ENCODE results near the gene CDR2L. TPM values are rescaled to one million over a fixed set of nuclear protein-coding genes. Genes with fewer than 3 reads are reported as not detected.

Gene CDR2L
- total RNA-seq, 1 experiment from 2014 or later: 31.0 TPM

DNA sequence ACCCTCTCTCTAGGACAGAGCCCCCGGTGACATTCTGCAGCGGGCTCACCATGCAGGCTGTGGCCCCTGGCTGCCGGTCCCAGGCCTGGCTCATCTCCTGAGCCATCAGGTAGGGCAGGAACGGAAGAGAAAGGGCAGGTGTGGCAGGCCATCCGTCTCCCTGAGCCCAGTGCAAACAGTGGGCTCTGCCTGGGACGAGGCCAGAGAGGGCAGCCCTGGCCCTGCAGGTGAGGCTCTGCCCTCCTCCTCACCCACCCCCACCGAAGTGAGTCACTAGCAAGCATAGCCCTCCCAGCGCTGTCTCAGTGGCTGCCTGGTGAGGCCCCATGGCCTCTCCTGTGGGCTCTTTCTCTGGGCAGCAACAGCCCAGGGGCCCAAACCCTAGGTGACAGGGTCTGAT lies 37.2 kb upstream of the CDR2L start (continued):
- TF ChIP-seq GABPB1 (CRISPR knock-in tag; IDR thresholded peaks at IDR 0.05): no peak
- TF ChIP-seq, protein P1, sequence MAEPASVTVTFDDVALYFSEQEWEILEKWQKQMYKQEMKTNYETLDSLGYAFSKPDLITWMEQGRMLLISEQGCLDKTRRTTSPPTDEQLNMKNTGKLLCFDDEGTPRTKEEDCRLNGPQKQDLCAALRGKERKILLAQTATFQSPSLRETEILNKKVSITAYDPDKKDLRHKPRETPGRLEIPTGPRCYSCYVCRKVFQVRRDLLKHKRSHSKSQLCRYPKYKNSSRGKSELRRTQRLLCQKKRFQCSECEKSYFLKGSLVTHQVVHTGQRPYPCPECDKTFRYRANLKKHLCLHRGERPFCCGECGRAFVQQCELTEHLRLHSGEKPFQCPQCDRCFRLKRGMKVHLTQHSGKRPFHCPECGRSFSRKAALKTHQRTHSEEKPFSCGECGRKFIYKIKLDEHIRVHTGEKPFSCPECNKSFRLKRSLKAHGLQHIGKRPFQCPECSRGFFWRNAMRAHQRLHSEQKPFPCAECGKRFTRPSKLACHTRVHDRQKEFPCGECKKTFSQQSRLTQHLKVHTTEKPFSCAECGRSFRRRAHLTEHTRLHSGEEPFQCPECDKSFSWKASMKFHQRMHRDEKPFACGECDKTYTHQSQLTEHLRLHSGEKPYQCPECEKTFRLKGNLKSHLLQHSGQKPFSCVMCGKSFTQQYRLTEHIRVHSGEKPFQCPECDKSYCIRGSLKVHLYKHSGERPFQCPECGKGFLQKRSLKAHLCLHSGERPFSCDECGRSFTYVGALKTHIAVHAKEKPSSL (CRISPR knock-in tag; conservative IDR thresholded peaks at IDR 0.05): no peak
- TF ChIP-seq ZNF121 (CRISPR knock-in tag; IDR thresholded peaks at IDR 0.05): no peak
- TF ChIP-seq, protein P2, sequence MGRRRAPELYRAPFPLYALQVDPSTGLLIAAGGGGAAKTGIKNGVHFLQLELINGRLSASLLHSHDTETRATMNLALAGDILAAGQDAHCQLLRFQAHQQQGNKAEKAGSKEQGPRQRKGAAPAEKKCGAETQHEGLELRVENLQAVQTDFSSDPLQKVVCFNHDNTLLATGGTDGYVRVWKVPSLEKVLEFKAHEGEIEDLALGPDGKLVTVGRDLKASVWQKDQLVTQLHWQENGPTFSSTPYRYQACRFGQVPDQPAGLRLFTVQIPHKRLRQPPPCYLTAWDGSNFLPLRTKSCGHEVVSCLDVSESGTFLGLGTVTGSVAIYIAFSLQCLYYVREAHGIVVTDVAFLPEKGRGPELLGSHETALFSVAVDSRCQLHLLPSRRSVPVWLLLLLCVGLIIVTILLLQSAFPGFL (CRISPR knock-in tag; IDR thresholded peaks at IDR 0.05; ENCODE audit: borderline replicate concordance): no peak
- TF ChIP-seq, protein P3, sequence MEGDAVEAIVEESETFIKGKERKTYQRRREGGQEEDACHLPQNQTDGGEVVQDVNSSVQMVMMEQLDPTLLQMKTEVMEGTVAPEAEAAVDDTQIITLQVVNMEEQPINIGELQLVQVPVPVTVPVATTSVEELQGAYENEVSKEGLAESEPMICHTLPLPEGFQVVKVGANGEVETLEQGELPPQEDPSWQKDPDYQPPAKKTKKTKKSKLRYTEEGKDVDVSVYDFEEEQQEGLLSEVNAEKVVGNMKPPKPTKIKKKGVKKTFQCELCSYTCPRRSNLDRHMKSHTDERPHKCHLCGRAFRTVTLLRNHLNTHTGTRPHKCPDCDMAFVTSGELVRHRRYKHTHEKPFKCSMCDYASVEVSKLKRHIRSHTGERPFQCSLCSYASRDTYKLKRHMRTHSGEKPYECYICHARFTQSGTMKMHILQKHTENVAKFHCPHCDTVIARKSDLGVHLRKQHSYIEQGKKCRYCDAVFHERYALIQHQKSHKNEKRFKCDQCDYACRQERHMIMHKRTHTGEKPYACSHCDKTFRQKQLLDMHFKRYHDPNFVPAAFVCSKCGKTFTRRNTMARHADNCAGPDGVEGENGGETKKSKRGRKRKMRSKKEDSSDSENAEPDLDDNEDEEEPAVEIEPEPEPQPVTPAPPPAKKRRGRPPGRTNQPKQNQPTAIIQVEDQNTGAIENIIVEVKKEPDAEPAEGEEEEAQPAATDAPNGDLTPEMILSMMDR (IDR thresholded peaks at IDR 0.05): no peak
- no peak for TF ChIP-seq NFATC4 (CRISPR knock-in tag; IDR thresholded peaks at IDR 0.05)
- TF ChIP-seq, protein P4, sequence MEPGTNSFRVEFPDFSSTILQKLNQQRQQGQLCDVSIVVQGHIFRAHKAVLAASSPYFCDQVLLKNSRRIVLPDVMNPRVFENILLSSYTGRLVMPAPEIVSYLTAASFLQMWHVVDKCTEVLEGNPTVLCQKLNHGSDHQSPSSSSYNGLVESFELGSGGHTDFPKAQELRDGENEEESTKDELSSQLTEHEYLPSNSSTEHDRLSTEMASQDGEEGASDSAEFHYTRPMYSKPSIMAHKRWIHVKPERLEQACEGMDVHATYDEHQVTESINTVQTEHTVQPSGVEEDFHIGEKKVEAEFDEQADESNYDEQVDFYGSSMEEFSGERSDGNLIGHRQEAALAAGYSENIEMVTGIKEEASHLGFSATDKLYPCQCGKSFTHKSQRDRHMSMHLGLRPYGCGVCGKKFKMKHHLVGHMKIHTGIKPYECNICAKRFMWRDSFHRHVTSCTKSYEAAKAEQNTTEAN (CRISPR knock-in tag; IDR thresholded peaks at IDR 0.05): no peak
- TF ChIP-seq, protein P5, sequence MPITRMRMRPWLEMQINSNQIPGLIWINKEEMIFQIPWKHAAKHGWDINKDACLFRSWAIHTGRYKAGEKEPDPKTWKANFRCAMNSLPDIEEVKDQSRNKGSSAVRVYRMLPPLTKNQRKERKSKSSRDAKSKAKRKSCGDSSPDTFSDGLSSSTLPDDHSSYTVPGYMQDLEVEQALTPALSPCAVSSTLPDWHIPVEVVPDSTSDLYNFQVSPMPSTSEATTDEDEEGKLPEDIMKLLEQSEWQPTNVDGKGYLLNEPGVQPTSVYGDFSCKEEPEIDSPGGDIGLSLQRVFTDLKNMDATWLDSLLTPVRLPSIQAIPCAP (CRISPR knock-in tag; IDR thresholded peaks at IDR 0.05): no peak
- no peak for TF ChIP-seq MYBL2 (CRISPR knock-in tag; IDR thresholded peaks at IDR 0.05)

DNA sequence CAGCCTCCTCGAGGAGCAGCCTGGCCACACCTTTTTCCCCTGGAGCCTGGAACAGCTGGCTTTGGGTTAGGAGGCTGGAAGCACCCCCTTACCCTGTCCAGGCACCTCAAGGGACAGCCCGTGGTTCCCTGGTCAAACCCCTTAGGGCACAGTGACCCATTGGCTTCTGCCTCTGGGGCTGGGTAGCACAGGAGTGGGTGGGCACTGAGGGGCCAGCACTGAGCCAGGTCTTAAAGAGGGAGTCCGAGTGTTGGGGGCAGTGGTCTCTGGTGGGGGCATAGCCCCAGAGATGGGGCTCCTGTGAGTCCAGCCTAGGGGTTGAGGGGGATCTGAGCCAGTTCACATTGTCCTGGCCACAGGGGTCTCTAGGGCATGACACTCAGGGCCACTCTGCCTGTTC lies 36.4 kb upstream of the CDR2L start:
- ChIA-PET POLR2A (no interaction called here), CTCF (interaction anchor here (1.4 to 2.8 kb wide), 3 partner anchors 10 to 27 kb away, joined by 3 to 17 read pairs (median 11); partner anchors contain the start of gene OTOP2)
- Mint-ChIP-seq H3K4me1 (peaks cover 9% of the 10 kb centered on the region), H3K36me3 (no peaks in the 10 kb centered on the region), H3K9me3 (no peaks in the 10 kb centered on the region), H3K27me3 (ENCODE audit: low read depth) (peaks cover 9% of the 10 kb centered on the region), H3K4me3 (no peak overlapping the region), H3K27ac (no peak overlapping the region)
- DNase-seq (ENCODE audit: low spot score) (no peak), ATAC-seq (no peak)
- TF ChIP-seq JAZF1 (CRISPR knock-in tag; IDR thresholded peaks at IDR 0.05): no peak
- TF ChIP-seq, protein P2 (CRISPR knock-in tag; IDR thresholded peaks at IDR 0.05; ENCODE audit: borderline replicate concordance): no peak
- TF ChIP-seq, protein P6, sequence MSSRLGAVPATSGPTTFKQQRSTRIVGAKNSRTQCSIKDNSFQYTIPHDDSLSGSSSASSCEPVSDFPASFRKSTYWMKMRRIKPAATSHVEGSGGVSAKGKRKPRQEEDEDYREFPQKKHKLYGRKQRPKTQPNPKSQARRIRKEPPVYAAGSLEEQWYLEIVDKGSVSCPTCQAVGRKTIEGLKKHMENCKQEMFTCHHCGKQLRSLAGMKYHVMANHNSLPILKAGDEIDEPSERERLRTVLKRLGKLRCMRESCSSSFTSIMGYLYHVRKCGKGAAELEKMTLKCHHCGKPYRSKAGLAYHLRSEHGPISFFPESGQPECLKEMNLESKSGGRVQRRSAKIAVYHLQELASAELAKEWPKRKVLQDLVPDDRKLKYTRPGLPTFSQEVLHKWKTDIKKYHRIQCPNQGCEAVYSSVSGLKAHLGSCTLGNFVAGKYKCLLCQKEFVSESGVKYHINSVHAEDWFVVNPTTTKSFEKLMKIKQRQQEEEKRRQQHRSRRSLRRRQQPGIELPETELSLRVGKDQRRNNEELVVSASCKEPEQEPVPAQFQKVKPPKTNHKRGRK (CRISPR knock-in tag; IDR thresholded peaks at IDR 0.05; ENCODE audit: borderline replicate concordance): no peak
- no peak for TF ChIP-seq TEAD4 (CRISPR knock-in tag; IDR thresholded peaks at IDR 0.05)
- TF ChIP-seq, protein P7, sequence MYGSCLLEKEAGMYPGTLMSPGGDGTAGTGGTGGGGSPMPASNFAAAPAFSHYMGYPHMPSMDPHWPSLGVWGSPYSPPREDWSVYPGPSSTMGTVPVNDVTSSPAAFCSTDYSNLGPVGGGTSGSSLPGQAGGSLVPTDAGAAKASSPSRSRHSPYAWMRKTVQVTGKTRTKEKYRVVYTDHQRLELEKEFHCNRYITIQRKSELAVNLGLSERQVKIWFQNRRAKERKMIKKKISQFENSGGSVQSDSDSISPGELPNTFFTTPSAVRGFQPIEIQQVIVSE (CRISPR knock-in tag; IDR thresholded peaks at IDR 0.05; ENCODE audit: borderline replicate concordance): no peak
- no peak for TF ChIP-seq NR2C2 (CRISPR knock-in tag; IDR thresholded peaks at IDR 0.05)
- no peak for TF ChIP-seq GTF2I (CRISPR knock-in tag; conservative IDR thresholded peaks at IDR 0.05)
- TF ChIP-seq, protein P8, sequence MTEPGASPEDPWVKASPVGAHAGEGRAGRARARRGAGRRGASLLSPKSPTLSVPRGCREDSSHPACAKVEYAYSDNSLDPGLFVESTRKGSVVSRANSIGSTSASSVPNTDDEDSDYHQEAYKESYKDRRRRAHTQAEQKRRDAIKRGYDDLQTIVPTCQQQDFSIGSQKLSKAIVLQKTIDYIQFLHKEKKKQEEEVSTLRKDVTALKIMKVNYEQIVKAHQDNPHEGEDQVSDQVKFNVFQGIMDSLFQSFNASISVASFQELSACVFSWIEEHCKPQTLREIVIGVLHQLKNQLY (CRISPR knock-in tag; IDR thresholded peaks at IDR 0.05): no peak
- TF ChIP-seq, protein P9, sequence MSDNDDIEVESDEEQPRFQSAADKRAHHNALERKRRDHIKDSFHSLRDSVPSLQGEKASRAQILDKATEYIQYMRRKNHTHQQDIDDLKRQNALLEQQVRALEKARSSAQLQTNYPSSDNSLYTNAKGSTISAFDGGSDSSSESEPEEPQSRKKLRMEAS (CRISPR knock-in tag; IDR thresholded peaks at IDR 0.05): no peak
- TF ChIP-seq, protein P10, sequence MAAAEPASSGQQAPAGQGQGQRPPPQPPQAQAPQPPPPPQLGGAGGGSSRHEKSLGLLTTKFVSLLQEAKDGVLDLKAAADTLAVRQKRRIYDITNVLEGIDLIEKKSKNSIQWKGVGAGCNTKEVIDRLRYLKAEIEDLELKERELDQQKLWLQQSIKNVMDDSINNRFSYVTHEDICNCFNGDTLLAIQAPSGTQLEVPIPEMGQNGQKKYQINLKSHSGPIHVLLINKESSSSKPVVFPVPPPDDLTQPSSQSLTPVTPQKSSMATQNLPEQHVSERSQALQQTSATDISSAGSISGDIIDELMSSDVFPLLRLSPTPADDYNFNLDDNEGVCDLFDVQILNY (CRISPR knock-in tag; IDR thresholded peaks at IDR 0.05): no peak
- TF ChIP-seq FOXP1 (CRISPR knock-in tag; IDR thresholded peaks at IDR 0.05; ENCODE audit: borderline replicate concordance): no peak
- TF ChIP-seq MXD4 (CRISPR knock-in tag; IDR thresholded peaks at IDR 0.05; ENCODE audit: borderline replicate concordance): no peak
- TF ChIP-seq, protein P11, sequence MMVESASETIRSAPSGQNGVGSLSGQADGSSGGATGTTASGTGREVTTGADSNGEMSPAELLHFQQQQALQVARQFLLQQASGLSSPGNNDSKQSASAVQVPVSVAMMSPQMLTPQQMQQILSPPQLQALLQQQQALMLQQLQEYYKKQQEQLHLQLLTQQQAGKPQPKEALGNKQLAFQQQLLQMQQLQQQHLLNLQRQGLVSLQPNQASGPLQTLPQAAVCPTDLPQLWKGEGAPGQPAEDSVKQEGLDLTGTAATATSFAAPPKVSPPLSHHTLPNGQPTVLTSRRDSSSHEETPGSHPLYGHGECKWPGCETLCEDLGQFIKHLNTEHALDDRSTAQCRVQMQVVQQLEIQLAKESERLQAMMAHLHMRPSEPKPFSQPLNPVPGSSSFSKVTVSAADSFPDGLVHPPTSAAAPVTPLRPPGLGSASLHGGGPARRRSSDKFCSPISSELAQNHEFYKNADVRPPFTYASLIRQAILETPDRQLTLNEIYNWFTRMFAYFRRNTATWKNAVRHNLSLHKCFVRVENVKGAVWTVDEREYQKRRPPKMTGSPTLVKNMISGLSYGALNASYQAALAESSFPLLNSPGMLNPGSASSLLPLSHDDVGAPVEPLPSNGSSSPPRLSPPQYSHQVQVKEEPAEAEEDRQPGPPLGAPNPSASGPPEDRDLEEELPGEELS (CRISPR knock-in tag; IDR thresholded peaks at IDR 0.05): no peak

Measured in WTC11 (cell line).